ENCODE results near the gene MYO3B.

- TF ChIP-seq CTCF (optimal IDR thresholded peaks at IDR 0.05 in 1 of 3, IDR thresholded peaks at IDR 0.05 in 1 of 3, conservative IDR thresholded peaks at IDR 0.05 in 1 of 3; ENCODE audit: extremely low read depth in 1 of 3, insufficient read depth in 2 of 3, low read length in 3 of 3) (no peak), EZH2 (IDR thresholded peaks at IDR 0.05; ENCODE audit: low read length) (no peak)
These were observed 401.6 kb downstream of the MYO3B start for GRCh38 chr2:170579511-170579910.
